ENCODE data around the gene PLXDC1. TPM values are rescaled to one million over a fixed set of nuclear protein-coding genes. Genes with fewer than 3 reads are reported as not detected.
"Not testable (repeated sequence)": the region's sequence is repeated elsewhere in the genome, so short reads cannot be mapped to it uniquely, and the experiment has no call there.

PLXDC1 gene
- polyA plus RNA-seq, 10 donors, result 4.0 to 14.0 (median 8.5) TPM

- no peak for DNase-seq
Observed at GRCh38 chr17:39064819-39065218, 86.6 kb downstream of the PLXDC1 start.

- peak in 2 of 3 donors; percentile 26 to 61 for DNase-seq
Observed at GRCh38 chr17:39064374-39064773, 87.1 kb downstream of the PLXDC1 start.

GRCh38 chr17:39063681-39064069, 87.8 kb downstream of the PLXDC1 start:
- DNase-seq, result no peak

- DNase-seq, result peak in 1 of 3 donors; percentile 24
Observed at GRCh38 chr17:39062846-39063680, 88.4 kb downstream of the PLXDC1 start.

GRCh38 chr17:39058524-39058923, 92.9 kb downstream of the PLXDC1 start:
- no peak for DNase-seq

GRCh38 chr17:39057701-39058206, 93.7 kb downstream of the PLXDC1 start:
- DNase-seq, result peak in 1 of 3 donors; percentile 30

- DNase-seq, result no peak
Observed at GRCh38 chr17:39054111-39054645, 97.3 kb downstream of the PLXDC1 start.

GRCh38 chr17:39052423-39052822, 99.0 kb downstream of the PLXDC1 start:
- not testable (repeated sequence) for DNase-seq

GRCh38 chr17:39051001-39051585, 100.3 kb downstream of the PLXDC1 start:
- DNase-seq, result no peak

GRCh38 chr17:39045948-39046679, 105.3 kb downstream of the PLXDC1 start:
- no peak for DNase-seq

GRCh38 chr17:39036009-39036408, 115.4 kb downstream of the PLXDC1 start:
- DNase-seq, result no peak

GRCh38 chr17:39035578-39035977, 115.9 kb downstream of the PLXDC1 start:
- not testable (repeated sequence) for DNase-seq

GRCh38 chr17:39028690-39029089, 122.7 kb downstream of the PLXDC1 start:
- no peak for DNase-seq

- peak; percentile 11 to 84 (median 71) for DNase-seq
Observed at GRCh38 chr17:39027455-39028035, 123.9 kb downstream of the PLXDC1 start.

GRCh38 chr17:39026980-39027451, 124.4 kb downstream of the PLXDC1 start:
- DNase-seq, result peak; percentile 34 to 77 (median 55)

- DNase-seq, result not testable (repeated sequence)
Observed at GRCh38 chr17:39026346-39026745, 125.1 kb downstream of the PLXDC1 start.

- no peak for DNase-seq
Observed at GRCh38 chr17:39022924-39023323, 128.5 kb downstream of the PLXDC1 start.

GRCh38 chr17:39020037-39020436, 131.4 kb downstream of the PLXDC1 start:
- DNase-seq, result not testable (repeated sequence)

- no peak for DNase-seq
Observed at GRCh38 chr17:39018267-39019134, 132.9 kb downstream of the PLXDC1 start.

All from muscle of back (tissue), 11 donors.